ENCODE data around the gene CAMKK1. TPM values are rescaled to one million over a fixed set of nuclear protein-coding genes. Genes with fewer than 3 reads are reported as not detected.

CAMKK1 gene
- polyA plus RNA-seq, 1 of the 3 experiments (the other 2 are of a cell fraction), result 6.8 TPM

- peaks cover 0 to 5% of the 10 kb centered on the region in 2 experiments for H3K36me3 ChIP-seq (replicated peaks in 1 of 2; ENCODE audit: control insufficient read depth in 1 of 2, insufficient read depth in 2 of 2, low read length in 1 of 2)
Observed at GRCh38 chr17:3887394-3887793, 5.5 kb downstream of the CAMKK1 start.

More at GRCh38 chr17:3887394-3887793, 5.5 kb downstream of the CAMKK1 start:
- CTCF ChIA-PET, result interaction anchor here (1.1 kb wide), 1 partner anchor 24 kb away, joined by 3 read pairs; no protein-coding TSS in a partner anchor
- H2AFZ ChIP-seq (ENCODE audit: low read depth), result no peak overlapping the region
- no peak overlapping the region for H3K4me2 ChIP-seq
- POLR2A ChIA-PET, result no interaction called here
- no peak overlapping the region for H3K9ac ChIP-seq
- no peaks in the 10 kb centered on the region for H3K9me2 ChIP-seq
- no peak for TF ChIP-seq SMC3 (IDR thresholded peaks at IDR 0.05; ENCODE audit: low read depth, low read length)
- no peak for TF ChIP-seq REST (IDR thresholded peaks at IDR 0.05; ENCODE audit: low read depth, low read length)
- no peak for TF ChIP-seq FOXJ3 (CRISPR knock-in tag; IDR thresholded peaks at IDR 0.05)
- no peak for TF ChIP-seq ZBTB33 (IDR thresholded peaks at IDR 0.05; ENCODE audit: borderline replicate concordance, low read depth)
- TF ChIP-seq YY1 (IDR thresholded peaks at IDR 0.05; ENCODE audit: low read depth), result no peak
- TF ChIP-seq, protein P1, sequence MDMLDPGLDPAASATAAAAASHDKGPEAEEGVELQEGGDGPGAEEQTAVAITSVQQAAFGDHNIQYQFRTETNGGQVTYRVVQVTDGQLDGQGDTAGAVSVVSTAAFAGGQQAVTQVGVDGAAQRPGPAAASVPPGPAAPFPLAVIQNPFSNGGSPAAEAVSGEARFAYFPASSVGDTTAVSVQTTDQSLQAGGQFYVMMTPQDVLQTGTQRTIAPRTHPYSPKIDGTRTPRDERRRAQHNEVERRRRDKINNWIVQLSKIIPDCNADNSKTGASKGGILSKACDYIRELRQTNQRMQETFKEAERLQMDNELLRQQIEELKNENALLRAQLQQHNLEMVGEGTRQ (IDR thresholded peaks at IDR 0.05; ENCODE audit: borderline replicate concordance, low read depth, low read length), result no peak
- TF ChIP-seq, protein P2, sequence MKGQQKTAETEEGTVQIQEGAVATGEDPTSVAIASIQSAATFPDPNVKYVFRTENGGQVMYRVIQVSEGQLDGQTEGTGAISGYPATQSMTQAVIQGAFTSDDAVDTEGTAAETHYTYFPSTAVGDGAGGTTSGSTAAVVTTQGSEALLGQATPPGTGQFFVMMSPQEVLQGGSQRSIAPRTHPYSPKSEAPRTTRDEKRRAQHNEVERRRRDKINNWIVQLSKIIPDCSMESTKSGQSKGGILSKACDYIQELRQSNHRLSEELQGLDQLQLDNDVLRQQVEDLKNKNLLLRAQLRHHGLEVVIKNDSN (IDR thresholded peaks at IDR 0.05; ENCODE audit: borderline replicate concordance, low read depth), result no peak
- TF ChIP-seq RXRA (IDR thresholded peaks at IDR 0.05; ENCODE audit: borderline replicate concordance, low read depth), result no peak
- TF ChIP-seq FOSL2 (IDR thresholded peaks at IDR 0.05; ENCODE audit: borderline replicate concordance, low read depth), result no peak
- no peak for TF ChIP-seq FOXM1 (IDR thresholded peaks at IDR 0.05; ENCODE audit: low read depth)
- no peak for TF ChIP-seq CHD2 (IDR thresholded peaks at IDR 0.05; ENCODE audit: low read length, partially characterized antibody)
- TF ChIP-seq JUND (IDR thresholded peaks at IDR 0.05), result no peak
- TF ChIP-seq RCOR1 (IDR thresholded peaks at IDR 0.05; ENCODE audit: low read length), result no peak
- TF ChIP-seq POLR2AphosphoS5 (IDR thresholded peaks at IDR 0.05; ENCODE audit: low read depth, low read length), result no peak
- TF ChIP-seq, protein P3, sequence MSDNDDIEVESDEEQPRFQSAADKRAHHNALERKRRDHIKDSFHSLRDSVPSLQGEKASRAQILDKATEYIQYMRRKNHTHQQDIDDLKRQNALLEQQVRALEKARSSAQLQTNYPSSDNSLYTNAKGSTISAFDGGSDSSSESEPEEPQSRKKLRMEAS (IDR thresholded peaks at IDR 0.05; ENCODE audit: low read depth), result no peak
- TF ChIP-seq NRF1 (IDR thresholded peaks at IDR 0.05; ENCODE audit: low read depth, low read length), result no peak
- no peak for DNase-seq
- 82% methylated on average over 2 of the region's 2 CpGs for WGBS (ENCODE audit: low lambda C conversion rate)
- 0 out of 2 replicates have a peak, but pooled peaks cover 4% of the 10 kb centered on the region for H4K20me1 ChIP-seq (ENCODE audit: insufficient read depth)
- peaks cover 9 to 34% of the 10 kb centered on the region in 2 experiments; a peak in 3 of 4 replicates for H3K4me1 ChIP-seq (ENCODE audit: control insufficient read depth in 1 of 2, insufficient read depth in 2 of 2, low read depth in 1 of 2, low read length in 1 of 2)
- no peak overlapping the region for H3K27ac ChIP-seq (ENCODE audit: low read depth in 2 of 2, low read length in 1 of 2)
- no peaks in the 10 kb centered on the region for H3K27me3 ChIP-seq (ENCODE audit: insufficient read depth)
- no peak overlapping the region for H3K4me3 ChIP-seq (ENCODE audit: low read depth in 2 of 2, low read length in 1 of 2)
- H3K79me2 ChIP-seq (ENCODE audit: insufficient read depth), result peaks cover 18% of the 10 kb centered on the region; the same call in 1 of the 2 replicates
- peaks cover 10% of the 10 kb centered on the region for H3F3A ChIP-seq (replicated peaks; ENCODE audit: insufficient read depth)
- no peaks in the 10 kb centered on the region for H3K9me3 ChIP-seq
